GM18873 (cell line): ENCODE results near the gene YTHDF2.

Source experiments
- ATAC-seq: cut with Tn5 transposase; IDR thresholded peaks from one replicate; pipeline ENCODE4 v1.9.1; 2021; ENCODE audit warnings: mild to moderate bottlenecking, moderate library complexity, moderate number of reproducible peaks; ENCODE audit not compliant: unreplicated experiment, low FRiP score

Gene YTHDF2

GRCh38 chr1:28796352-28797211 is 59.8 kb downstream of the YTHDF2 start:
- ATAC-seq: no peak

- no peak for ATAC-seq
These were observed 63.6 kb downstream of the YTHDF2 start for GRCh38 chr1:28800324-28800723.

- ATAC-seq: no peak
These were observed 64.7 kb downstream of the YTHDF2 start for GRCh38 chr1:28801461-28801860.

- no peak for ATAC-seq
These were observed 66.3 kb downstream of the YTHDF2 start for GRCh38 chr1:28803051-28803450.

- no peak for ATAC-seq
These were observed 66.9 kb downstream of the YTHDF2 start for GRCh38 chr1:28803662-28804061.

GRCh38 chr1:28804071-28804470 is 67.3 kb downstream of the YTHDF2 start:
- ATAC-seq: no peak

- ATAC-seq: no peak
These were observed 70.3 kb downstream of the YTHDF2 start for GRCh38 chr1:28807046-28807445.

GRCh38 chr1:28807986-28808385 is 71.2 kb downstream of the YTHDF2 start:
- ATAC-seq: no peak

GRCh38 chr1:28811369-28811765 is 74.6 kb downstream of the YTHDF2 start:
- ATAC-seq: no peak

GRCh38 chr1:28811766-28812668 is 75.3 kb downstream of the YTHDF2 start, which contains the start of gene OPRD1:
Gene OPRD1 (plus strand): TSS chr1:28812170. CDS start chr1:28812384, 214 bp downstream.
- no peak for ATAC-seq

GRCh38 chr1:28812669-28813468 is 76.1 kb downstream of the YTHDF2 start:
- ATAC-seq: no peak

- ATAC-seq: no peak
These were observed 77.3 kb downstream of the YTHDF2 start for GRCh38 chr1:28813931-28814465.

- ATAC-seq: no peak
These were observed 78.9 kb downstream of the YTHDF2 start for GRCh38 chr1:28815533-28816185.

GRCh38 chr1:28817133-28817532 is 80.4 kb downstream of the YTHDF2 start:
- no peak for ATAC-seq

GRCh38 chr1:28819020-28819419 is 82.3 kb downstream of the YTHDF2 start:
- no peak for ATAC-seq
